CD14-positive monocyte (primary cell): ENCODE data around the gene MROH8. TPM values are rescaled to one million over a fixed set of nuclear protein-coding genes. Genes with fewer than 3 reads are reported as not detected.

Experiments used
- DNase-seq, 3 donors: peaks; one replicate each; pipeline ENCODE4 v3.0.0-alpha.2; 2011 to 2022
- H2AFZ ChIP-seq: 2 replicates; pipeline ENCODE4 v1.6.0; 2012; ENCODE audit warnings: mild to moderate bottlenecking, low read depth, low read length, inconsistent platforms; ENCODE audit not compliant: insufficient read depth, poor library complexity, severe bottlenecking
- H3K27ac ChIP-seq, 2 donors: 1 replicate in 1 of 2; 2 replicates in 1 of 2; pipeline ENCODE4 v1.5.1; 2012 to 2013; ENCODE audit warnings: low read length in 2 of 2, control low read depth in 1 of 2, inconsistent platforms in 1 of 2, low read depth in 1 of 2, mild to moderate bottlenecking in 1 of 2
- H3K27me3 ChIP-seq, 2 donors: one replicate each; pipeline versions ENCODE4 v1.6.0 to v1.6.1; 2011 to 2013; ENCODE audit warnings: low read length in 2 of 2; ENCODE audit not compliant: control insufficient read depth in 2 of 2, insufficient read depth in 2 of 2
- H3K36me3 ChIP-seq, 2 donors: replicated peaks in 1 of 2; 1 replicate in 1 of 2; 2 replicates in 1 of 2; pipeline versions ENCODE4 v1.5.1 to v1.6.1; 2012 to 2013; ENCODE audit warnings: low read length in 2 of 2, control low read depth in 1 of 2, inconsistent platforms in 1 of 2, mild to moderate bottlenecking in 1 of 2; ENCODE audit not compliant: insufficient read depth in 2 of 2, control insufficient read depth in 1 of 2
- H3K4me1 ChIP-seq, 2 donors: 1 replicate in 1 of 2; 2 replicates in 1 of 2; pipeline versions ENCODE4 v1.5.1 to v1.6.1; 2012 to 2013; ENCODE audit warnings: low read length in 2 of 2, control low read depth in 1 of 2, inconsistent platforms in 1 of 2, mild to moderate bottlenecking in 1 of 2, moderate library complexity in 1 of 2; ENCODE audit not compliant: insufficient read depth in 2 of 2, control insufficient read depth in 1 of 2
- H3K4me2 ChIP-seq: replicated peaks from 2 replicates; pipeline ENCODE3; 2012; ENCODE audit warnings: low read length, moderate library complexity, mild to moderate bottlenecking; ENCODE audit not compliant: poor library complexity, severe bottlenecking; ENCODE audit errors: extremely low read depth
- H3K4me3 ChIP-seq, 3 experiments: fragments of 200-600 bp in 1 of 3; sonication (generic) in 1 of 3; replicated peaks in 1 of 3; 1 replicate in 2 of 3; 2 replicates in 1 of 3; pipeline ENCODE4 v1.5.1; 2011 to 2013; ENCODE audit warnings: low read length in 3 of 3, mild to moderate bottlenecking in 3 of 3, control low read depth in 2 of 3, low read depth in 2 of 3, inconsistent platforms in 1 of 3, moderate library complexity in 1 of 3
- H3K79me2 ChIP-seq: 2 replicates; pipeline ENCODE4 v1.6.0; 2012; ENCODE audit warnings: mild to moderate bottlenecking, control low read depth, inconsistent platforms, low read length, moderate library complexity; ENCODE audit not compliant: insufficient read depth
- H3K9ac ChIP-seq: 2 replicates; pipeline ENCODE4 v1.6.0; 2017; ENCODE audit warnings: low read length, mild to moderate bottlenecking; ENCODE audit not compliant: insufficient read depth, poor library complexity, severe bottlenecking
- H3K9me3 ChIP-seq, 2 donors: replicated peaks in 1 of 2; 1 replicate in 1 of 2; 2 replicates in 1 of 2; pipeline versions ENCODE4 v1.5.1 to v1.6.1; 2012 to 2013; ENCODE audit warnings: low read length in 2 of 2, control low read depth in 1 of 2; ENCODE audit not compliant: control insufficient read depth in 1 of 2, insufficient read depth in 1 of 2
- H4K20me1 ChIP-seq: 2 replicates; pipeline ENCODE4 v1.6.0; 2012; ENCODE audit warnings: mild to moderate bottlenecking, low read length, control low read depth, moderate library complexity; ENCODE audit not compliant: insufficient read depth
- H3K27ac Mint-ChIP-seq, 7 donors: one replicate each; pipeline ENCODE4 v1.8.0; 2020; ENCODE audit warnings: mild to moderate bottlenecking in 7 of 7, mixed read lengths in 7 of 7, moderate library complexity in 6 of 7, inconsistent platforms in 2 of 7
- H3K27me3 Mint-ChIP-seq, 3 donors: one replicate each; pipeline ENCODE4 v1.8.0; 2021 to 2022; ENCODE audit warnings: low read depth in 3 of 3, mild to moderate bottlenecking in 3 of 3, mixed read lengths in 3 of 3, moderate library complexity in 3 of 3, inconsistent platforms in 1 of 3
- H3K36me3 Mint-ChIP-seq, 2 donors: one replicate each; pipeline ENCODE4 v1.8.0; 2020; ENCODE audit warnings: mixed read lengths in 2 of 2, inconsistent platforms in 1 of 2, mild to moderate bottlenecking in 1 of 2
- H3K4me1 Mint-ChIP-seq: one replicate; pipeline ENCODE4 v1.8.0; 2020; ENCODE audit warnings: mild to moderate bottlenecking, mixed read lengths
- H3K4me3 Mint-ChIP-seq, 2 donors: one replicate each; pipeline ENCODE4 v1.8.0; 2020; ENCODE audit warnings: mild to moderate bottlenecking in 2 of 2, mixed read lengths in 2 of 2, moderate library complexity in 1 of 2
- H3K9me3 Mint-ChIP-seq, 7 donors: one replicate each; pipeline ENCODE4 v1.8.0; 2020 to 2022; ENCODE audit warnings: mixed read lengths in 7 of 7, mild to moderate bottlenecking in 6 of 7, moderate library complexity in 6 of 7, inconsistent platforms in 2 of 7
- CTCF ChIP-seq: fragments of 200-600 bp; IDR thresholded peaks from one replicate; pipeline ENCODE4 v1.8.0; 2022; ENCODE audit warnings: antibody characterized with exemption, mild to moderate bottlenecking
- WGBS: methylation state at CpG from one replicate; pipeline ENCODE4 v1.1.5; 2013; ENCODE audit warnings: missing lambda C conversion rate; ENCODE audit not compliant: insufficient coverage; 5-methylcytosine and 5-hydroxymethylcytosine counted together
- intact Hi-C, 2 donors: fragments of 100-400 bp; cut with micrococcal nuclease; formaldehyde crosslinking; loops; one replicate each; pipeline versions ENCODE4 v1.15.0 to v1.15.1; 2023
- polyA plus RNA-seq, 3 donors: library from polyadenylated mRNA; depleted of rRNA in 1 of 3; unstranded in 2 of 3; stranded (reverse) in 1 of 3; fragments of 300-500 nt in 2 of 3; fragments of >200 nt in 1 of 3; fragmentation: Illumina TruSeq in 2 of 3; gene quantifications; 1 replicate in 2 of 3; 2 replicates in 1 of 3; pipeline ENCODE4 v1.2.3, GENCODE V29; 2012 to 2021

Gene MROH8
- polyA plus RNA-seq, 3 donors = 0.08 to 1.0 (median 0.52) TPM

- no peaks in the 10 kb centered on the region for H3K9me3 Mint-ChIP-seq
- H3K9me3 ChIP-seq = no peaks in the 10 kb centered on the region
- no peak for TF ChIP-seq CTCF
- peaks cover 82 to 100% of the 10 kb centered on the region in 2 donors for H3K36me3 ChIP-seq
- no peak overlapping the region for H3K4me3 ChIP-seq
- no peaks in the 10 kb centered on the region for H3K27me3 ChIP-seq
- no peak overlapping the region for H3K27ac ChIP-seq
- intact Hi-C loops = loop anchor here in 1 of 2 donors (2.0 to 5.0 kb wide), 2 partner anchors 181 to 333 kb away; no protein-coding TSS in a partner anchor
- no CpG with 5 or more reads among the region's 2 CpGs for WGBS
- H4K20me1 ChIP-seq = peaks cover 49% of the 10 kb centered on the region
- H3K36me3 Mint-ChIP-seq = peaks cover 77 to 92% of the 10 kb centered on the region in 2 donors
- no peaks in the 10 kb centered on the region for H3K4me1 ChIP-seq
- H3K4me3 Mint-ChIP-seq = no peak overlapping the region
- DNase-seq = no peak
- H3K79me2 ChIP-seq = peaks cover 40% of the 10 kb centered on the region
- no peak overlapping the region for H2AFZ ChIP-seq
- no peak overlapping the region for H3K27ac Mint-ChIP-seq
- no peaks in the 10 kb centered on the region for H3K27me3 Mint-ChIP-seq
- H3K4me2 ChIP-seq = no peak overlapping the region
- H3K9ac ChIP-seq = no peak overlapping the region
- no peaks in the 10 kb centered on the region for H3K4me1 Mint-ChIP-seq
These were observed 22.4 kb upstream of the MROH8 start for GRCh38 chr20:37201827-37202162.

GRCh38 chr20:37200926-37201826 is 21.8 kb upstream of the MROH8 start:
- Histone ChIP-seq H3K9me3 (no peaks in the 10 kb centered on the region), H4K20me1 (peaks cover 53% of the 10 kb centered on the region), H2AFZ (no peak overlapping the region), H3K4me2 (no peak overlapping the region), H3K79me2 (peaks cover 46% of the 10 kb centered on the region), H3K27ac (no peak overlapping the region), H3K4me1 (no peaks in the 10 kb centered on the region), H3K27me3 (no peaks in the 10 kb centered on the region), H3K9ac (no peak overlapping the region), H3K4me3 (no peak overlapping the region), H3K36me3 (peaks cover 78 to 99% of the 10 kb centered on the region in 2 donors)
- Mint-ChIP-seq H3K27me3 (no peaks in the 10 kb centered on the region), H3K4me1 (no peaks in the 10 kb centered on the region), H3K9me3 (no peaks in the 10 kb centered on the region), H3K36me3 (peaks cover 76 to 94% of the 10 kb centered on the region in 2 donors), H3K27ac (peak overlapping the region in 1 of 7 donors; percentile 59), H3K4me3 (no peak overlapping the region)
- intact Hi-C loops = loop anchor here in 1 of 2 donors (5.0 kb wide), 1 partner anchor 181 kb away; no protein-coding TSS in a partner anchor
- DNase-seq = no peak
- no peak for TF ChIP-seq CTCF
- WGBS = 97% methylated on average over 6 of the region's 13 CpGs
